Hepatocyte (in vitro differentiated cells): ENCODE data around the gene SLC6A11.

Experiments used
- EZH2 ChIP-seq: fragments of 200-600 bp; sonication (generic); IDR thresholded peaks from 2 replicates; pipeline ENCODE4 v1.6.1; 2016; ENCODE audit warnings: antibody characterized with exemption, mild to moderate bottlenecking, borderline replicate concordance
- EZH2phosphoT487 ChIP-seq: fragments of 200-600 bp; sonication (generic); IDR thresholded peaks from one replicate; pipeline ENCODE4 v1.6.1; 2018; ENCODE audit warnings: antibody characterized with exemption, mild to moderate bottlenecking, low read depth, moderate library complexity; ENCODE audit not compliant: unreplicated experiment, severe bottlenecking

GRCh38 chr3:10808974-10809373 lies 7.1 kb upstream of the SLC6A11 start:
- TF ChIP-seq EZH2, result no peak
- TF ChIP-seq EZH2phosphoT487, result no peak
